NCI-H345 treated with DMSO at 0.1 percent for 48 hours (cell line): ENCODE data around the gene ADAMTS7.
A peak's percentile ranks its signal among the peaks of the same experiment; 100 is the strongest.
"Not testable (repeated sequence)": the region's sequence is repeated elsewhere in the genome, so short reads cannot be mapped to it uniquely, and the experiment has no call there.

ENCODE experiments used
- DNase-seq: peaks from one replicate; lab custom pipeline; 2025; ENCODE audit not compliant: unreplicated experiment; lab: John Stamatoyannopoulos, UW

The ADAMTS7 gene

GRCh38 chr15:78767331-78767951 lies 43.8 kb downstream of the ADAMTS7 start:
- peak; percentile 2 for DNase-seq

- not testable (repeated sequence) for DNase-seq
Measured at GRCh38 chr15:78766641-78767071, 44.6 kb downstream of the ADAMTS7 start.

- no peak for DNase-seq
Measured at GRCh38 chr15:78766041-78766440, 45.2 kb downstream of the ADAMTS7 start.

- DNase-seq, result not testable (repeated sequence)
Measured at GRCh38 chr15:78765154-78765860, 46.0 kb downstream of the ADAMTS7 start.

- DNase-seq, result not testable (repeated sequence)
Measured at GRCh38 chr15:78764340-78765153, 46.7 kb downstream of the ADAMTS7 start.

- DNase-seq, result no peak
Measured at GRCh38 chr15:78763796-78764241, 47.4 kb downstream of the ADAMTS7 start.

GRCh38 chr15:78762985-78763795 lies 48.1 kb downstream of the ADAMTS7 start:
- DNase-seq, result no peak

GRCh38 chr15:78762386-78762961 lies 48.8 kb downstream of the ADAMTS7 start:
- DNase-seq, result not testable (repeated sequence)

- DNase-seq, result no peak
Measured at GRCh38 chr15:78761891-78762385, 49.3 kb downstream of the ADAMTS7 start.

- not testable (repeated sequence) for DNase-seq
Measured at GRCh38 chr15:78761475-78761874, 49.8 kb downstream of the ADAMTS7 start.

GRCh38 chr15:78761020-78761419 lies 50.2 kb downstream of the ADAMTS7 start:
- DNase-seq, result no peak

- not testable (repeated sequence) for DNase-seq
Measured at GRCh38 chr15:78760091-78760882, 51.0 kb downstream of the ADAMTS7 start.

- DNase-seq, result not testable (repeated sequence)
Measured at GRCh38 chr15:78759361-78759998, 51.8 kb downstream of the ADAMTS7 start.

GRCh38 chr15:78758486-78759200 lies 52.6 kb downstream of the ADAMTS7 start:
- DNase-seq, result not testable (repeated sequence)

- not testable (repeated sequence) for DNase-seq
Measured at GRCh38 chr15:78758084-78758483, 53.2 kb downstream of the ADAMTS7 start.

GRCh38 chr15:78757636-78757905 lies 53.7 kb downstream of the ADAMTS7 start:
- no peak for DNase-seq

GRCh38 chr15:78756781-78757635 lies 54.3 kb downstream of the ADAMTS7 start:
- not testable (repeated sequence) for DNase-seq
